ENCODE measurements around the gene FAM217A.
"Not testable (repeated sequence)": the region's sequence is repeated elsewhere in the genome, so short reads cannot be mapped to it uniquely, and the experiment has no call there.

FAM217A gene

DNA sequence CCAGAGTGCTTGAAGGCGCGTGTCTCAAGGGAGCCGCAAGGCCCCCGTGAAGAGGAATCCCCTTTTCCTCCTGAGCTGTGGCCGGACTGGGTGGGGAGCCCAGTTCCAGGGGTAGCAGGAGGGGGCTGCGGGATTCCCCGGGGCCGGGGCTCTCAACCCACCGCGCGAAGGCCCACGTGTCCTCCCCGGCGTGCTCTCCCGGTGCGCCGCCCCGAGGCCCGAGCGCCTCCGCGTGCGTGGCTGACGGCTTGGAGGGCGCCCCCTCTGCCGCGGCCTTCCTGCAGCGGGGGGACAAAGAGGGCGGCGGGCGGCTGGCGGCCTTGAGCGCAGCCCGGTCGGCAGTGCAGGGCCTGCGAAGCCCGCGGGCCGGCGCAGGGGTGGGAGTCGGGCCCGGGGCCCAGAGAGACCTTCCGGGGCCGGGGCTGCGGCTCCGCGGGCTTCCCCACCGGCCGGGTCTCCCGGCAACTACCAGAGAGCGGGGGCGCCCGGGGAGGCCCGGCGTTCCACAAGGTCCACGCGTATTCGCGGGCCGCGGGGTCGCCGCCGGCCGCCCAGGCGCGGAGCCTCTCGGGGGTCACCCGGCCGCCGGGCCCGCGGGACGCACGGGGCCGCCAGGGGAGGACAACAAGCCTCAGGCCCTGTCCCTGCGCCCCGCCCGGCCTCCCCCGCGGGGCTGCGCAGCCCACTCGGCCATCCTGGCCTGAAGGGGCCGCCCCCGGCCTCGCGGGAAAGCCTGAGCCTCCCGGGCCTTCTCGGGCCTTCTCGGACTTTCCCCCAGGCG is at the start of gene FAM217A:
FAM217A (minus strand) TSS at position 447 of the 781 bp plus-strand sequence. CDS start 1,723 bp downstream, outside the sequence.
- no peak for DNase-seq (ENCODE audit: low read depth in 2 of 3, low spot score in 2 of 3)

DNA sequence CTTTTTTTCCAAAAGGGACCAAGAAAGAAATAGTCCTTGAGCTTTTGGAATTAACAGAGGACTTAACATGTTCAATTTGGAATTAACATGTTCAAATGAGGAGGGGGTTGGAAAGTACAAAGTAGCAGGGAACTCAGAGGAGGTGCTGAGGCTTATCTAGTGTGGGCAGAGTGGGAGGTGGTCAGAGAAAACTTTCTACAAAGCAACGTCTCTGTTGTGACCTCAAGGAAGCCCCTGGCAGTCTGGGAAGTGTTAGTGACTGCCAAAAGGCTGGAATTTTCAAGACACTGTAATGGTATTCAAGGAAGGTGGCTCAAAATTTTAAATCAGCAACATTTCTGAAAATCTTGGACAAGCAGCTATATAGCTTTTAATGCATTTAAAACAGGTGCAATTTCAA is 49.1 kb upstream of the FAM217A start:
- no peak for DNase-seq (ENCODE audit: low read depth in 2 of 3, low spot score in 2 of 3)

GRCh38 chr6:4125933-4126864 is 47.3 kb upstream of the FAM217A start:
- DNase-seq (ENCODE audit: low read depth in 2 of 3, low spot score in 2 of 3), result no peak

DNA sequence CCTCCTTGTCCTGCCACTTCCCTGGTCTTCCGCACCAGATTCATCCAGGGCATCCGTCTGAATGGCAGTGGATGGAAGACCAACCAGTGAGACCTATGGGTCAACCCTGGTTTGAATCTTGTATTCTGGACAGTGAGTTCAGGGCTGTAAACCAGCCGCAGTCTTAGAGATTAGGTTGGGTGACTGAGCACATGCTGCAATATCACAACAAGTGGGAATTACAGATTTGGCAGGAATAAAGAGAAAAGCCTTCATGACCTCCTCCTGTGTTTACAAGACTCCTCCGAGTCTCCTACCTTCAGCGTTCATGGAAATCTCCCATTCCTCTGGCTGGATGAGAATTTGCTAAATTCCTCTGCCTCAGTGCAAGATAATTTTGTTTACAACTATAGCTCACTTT is 46.6 kb upstream of the FAM217A start:
- no peak for DNase-seq (ENCODE audit: low read depth in 2 of 3, low spot score in 2 of 3)

GRCh38 chr6:4124351-4124750 is 45.4 kb upstream of the FAM217A start:
- no peak for DNase-seq (ENCODE audit: low read depth in 2 of 3, low spot score in 2 of 3)

- no peak for DNase-seq (ENCODE audit: low read depth in 2 of 3, low spot score in 2 of 3)
Observed at GRCh38 chr6:4115741-4116140, 36.8 kb upstream of the FAM217A start.

- no peak for DNase-seq (ENCODE audit: low read depth in 2 of 3, low spot score in 2 of 3)
Observed at GRCh38 chr6:4114123-4114522, 35.2 kb upstream of the FAM217A start.

GRCh38 chr6:4113649-4114048 is 34.7 kb upstream of the FAM217A start:
- DNase-seq (ENCODE audit: low read depth in 2 of 3, low spot score in 2 of 3), result no peak

GRCh38 chr6:4112366-4112765 is 33.4 kb upstream of the FAM217A start:
- DNase-seq (ENCODE audit: low read depth in 2 of 3, low spot score in 2 of 3), result no peak

- DNase-seq (ENCODE audit: low read depth in 2 of 3, low spot score in 2 of 3), result not testable (repeated sequence)
Observed at GRCh38 chr6:4109363-4109815, 30.5 kb upstream of the FAM217A start.

DNA sequence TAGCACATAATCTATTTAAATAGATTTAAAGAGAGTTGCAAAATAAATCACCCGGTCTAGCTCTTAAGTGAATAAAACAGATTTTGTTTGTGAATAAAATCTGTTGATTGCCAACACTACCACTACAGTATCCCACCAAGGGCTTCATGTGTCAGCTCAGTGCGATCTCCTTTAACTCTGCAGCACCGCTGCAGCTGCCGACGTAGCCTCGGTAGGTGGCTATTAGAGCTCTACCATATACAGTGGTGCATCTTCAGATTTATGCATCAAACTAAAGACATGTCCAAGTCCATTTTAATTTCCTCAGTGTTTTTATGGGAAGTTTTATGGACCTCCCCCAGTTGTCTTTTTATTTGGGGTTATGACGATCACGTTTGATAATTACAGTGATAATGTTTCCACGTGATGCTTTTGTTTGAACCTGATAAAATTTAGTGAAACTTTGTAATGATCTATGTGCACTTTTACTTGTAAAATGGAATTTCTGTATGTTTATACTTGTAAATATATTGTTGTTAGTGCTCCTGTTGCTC is 29.7 kb upstream of the FAM217A start:
- no peak for DNase-seq (ENCODE audit: low read depth in 2 of 3, low spot score in 2 of 3)

DNA sequence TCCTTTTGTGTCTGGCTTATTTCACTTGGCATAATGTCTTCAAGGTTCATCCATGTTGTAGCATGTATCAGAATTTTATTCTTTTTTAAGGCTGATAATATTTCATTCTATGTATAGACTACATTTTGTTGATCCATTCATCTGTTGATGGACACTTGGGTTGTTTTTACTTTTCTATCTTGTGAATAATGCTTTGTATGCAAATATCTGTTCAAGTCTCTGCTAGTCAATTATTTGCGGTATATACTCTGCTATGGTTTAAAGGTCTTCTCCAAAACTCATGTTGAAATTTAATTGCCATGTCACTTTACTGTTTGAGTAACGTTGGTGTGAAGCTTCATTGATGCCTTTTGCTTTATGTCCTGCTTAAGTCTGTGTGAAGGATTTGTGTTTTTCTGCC is 28.9 kb upstream of the FAM217A start:
- DNase-seq (ENCODE audit: low read depth in 2 of 3, low spot score in 2 of 3), result no peak

- DNase-seq (ENCODE audit: low read depth in 2 of 3, low spot score in 2 of 3), result no peak
Observed at GRCh38 chr6:4105980-4106536, 27.1 kb upstream of the FAM217A start.

DNA sequence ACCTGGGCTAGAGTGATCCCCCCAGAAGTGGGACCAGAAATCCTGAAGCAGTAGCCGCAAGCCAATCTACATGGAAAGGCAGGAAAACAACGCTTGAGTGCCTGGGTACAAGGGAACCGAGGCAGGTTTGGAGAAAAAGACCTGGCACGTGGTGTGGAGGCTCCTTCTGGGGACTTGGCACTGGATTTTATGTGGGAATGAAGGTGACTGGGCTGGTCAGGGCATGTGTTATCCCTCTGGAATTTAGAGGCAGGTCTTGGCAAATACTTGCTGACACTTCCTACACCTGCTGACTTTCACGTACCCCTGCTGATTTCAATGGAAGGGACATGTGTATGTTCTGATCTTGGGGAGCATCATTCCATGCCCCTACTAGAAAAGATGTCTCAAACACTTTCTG is 25.0 kb upstream of the FAM217A start:
- DNase-seq (ENCODE audit: low read depth in 2 of 3, low spot score in 2 of 3), result no peak

GRCh38 chr6:4102687-4103244 is 23.8 kb upstream of the FAM217A start:
- no peak for DNase-seq (ENCODE audit: low read depth in 2 of 3, low spot score in 2 of 3)

GRCh38 chr6:4101298-4101697 is 22.4 kb upstream of the FAM217A start:
- DNase-seq (ENCODE audit: low read depth in 2 of 3, low spot score in 2 of 3), result no peak

GRCh38 chr6:4100655-4101054 is 21.7 kb upstream of the FAM217A start:
- DNase-seq (ENCODE audit: low read depth in 2 of 3, low spot score in 2 of 3), result no peak

DNA sequence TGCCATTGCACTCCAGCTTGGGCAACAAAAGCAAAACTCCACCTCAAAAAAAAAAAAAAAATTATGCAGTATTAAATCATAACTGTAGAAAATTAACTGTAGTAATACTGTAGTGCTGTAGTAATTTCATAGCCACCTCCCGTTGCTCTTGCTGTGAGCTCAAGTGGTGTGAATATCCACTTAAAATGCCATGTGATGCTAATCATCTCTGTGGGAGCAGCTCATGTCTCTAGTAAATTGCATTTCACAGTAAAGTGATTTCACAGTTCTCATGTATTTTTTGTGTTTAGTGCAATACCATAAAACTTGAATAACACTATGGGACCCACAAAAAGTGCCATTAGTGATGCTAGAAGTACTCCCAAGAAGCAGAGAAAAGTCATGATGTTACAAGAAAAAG is 14.4 kb upstream of the FAM217A start:
- no peak for DNase-seq (ENCODE audit: low read depth in 2 of 3, low spot score in 2 of 3)

DNA sequence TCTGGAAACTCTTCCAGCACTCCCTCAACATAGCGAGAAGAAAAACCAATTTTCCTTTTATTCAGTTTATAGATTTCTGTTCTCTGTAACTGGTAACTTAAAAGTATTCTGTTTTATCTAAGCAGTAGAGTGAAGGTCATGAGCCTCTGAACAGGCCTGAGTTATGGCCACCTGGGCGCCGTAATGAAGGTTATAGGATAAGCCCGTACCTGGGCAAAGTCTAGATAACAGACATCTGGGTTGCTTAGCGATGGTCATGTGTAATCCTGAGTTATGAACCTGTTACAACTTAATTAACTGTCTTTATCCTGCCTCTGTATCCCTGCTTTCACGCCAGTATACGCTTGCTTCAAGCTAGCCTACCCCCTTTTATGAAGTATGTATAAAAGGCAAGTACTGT is 13.0 kb upstream of the FAM217A start:
- DNase-seq (ENCODE audit: low read depth in 2 of 3, low spot score in 2 of 3), result no peak

DNA sequence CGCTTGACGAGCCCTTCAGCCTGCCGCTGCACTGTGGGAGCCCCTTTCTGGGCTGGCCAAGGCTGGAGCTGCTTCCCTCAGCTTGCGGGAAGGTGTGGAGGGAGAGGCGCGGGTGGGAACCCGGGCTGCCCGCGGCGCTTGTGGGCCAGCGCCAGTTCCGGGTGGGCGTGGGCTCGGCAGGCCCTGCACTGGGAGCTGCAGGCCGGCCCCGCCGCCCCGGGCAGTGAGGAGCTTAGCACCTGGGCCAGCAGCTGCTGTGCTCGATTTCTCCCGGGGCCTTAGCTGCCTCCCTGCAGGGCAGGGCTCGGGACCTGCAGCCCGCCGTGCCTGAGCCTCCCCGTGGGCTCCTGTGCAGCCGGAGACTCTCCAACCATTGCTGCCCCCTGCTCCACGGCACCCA is 11.1 kb upstream of the FAM217A start:
- DNase-seq (ENCODE audit: low read depth in 2 of 3, low spot score in 2 of 3), result not testable (repeated sequence)

GRCh38 chr6:4088704-4089103 is 9.8 kb upstream of the FAM217A start:
- DNase-seq (ENCODE audit: low read depth in 2 of 3, low spot score in 2 of 3), result no peak

All from activated CD8-positive, alpha-beta memory T cell treated with anti-CD3 and anti-CD28 coated beads for 48 hours (primary cell).